H9 (cell line): ENCODE data around the gene NUDT14. TPM values are rescaled to one million over a fixed set of nuclear protein-coding genes. Genes with fewer than 3 reads are reported as not detected.

ENCODE experiments used
- DNase-seq: peaks from one replicate; pipeline ENCODE4 v3.0.0-alpha.2; 2017
- H2AFZ ChIP-seq: one replicate; pipeline ENCODE4 v1.6.1; 2013; ENCODE audit warnings: mild to moderate bottlenecking, low read length, control low read depth, moderate library complexity
- H2AK5ac ChIP-seq: 2 replicates; pipeline ENCODE4 v1.6.1; 2013; ENCODE audit warnings: low read length, control low read depth, mixed read lengths; ENCODE audit not compliant: insufficient read length
- H2BK120ac ChIP-seq: one replicate; pipeline ENCODE4 v1.6.1; 2013; ENCODE audit warnings: low read depth, mild to moderate bottlenecking, low read length, control low read depth, inconsistent platforms; ENCODE audit not compliant: poor library complexity, severe bottlenecking
- H2BK12ac ChIP-seq: 2 replicates; pipeline ENCODE4 v1.6.1; 2013; ENCODE audit warnings: low read length, control low read depth, mixed read lengths, low read depth; ENCODE audit not compliant: insufficient read length
- H2BK15ac ChIP-seq: 2 replicates; pipeline ENCODE4 v1.6.1; 2013; ENCODE audit warnings: low read depth, low read length, control low read depth
- H2BK20ac ChIP-seq: one replicate; pipeline ENCODE4 v1.6.1; 2013; ENCODE audit warnings: low read depth, mild to moderate bottlenecking, low read length, control low read depth, inconsistent platforms; ENCODE audit not compliant: poor library complexity, severe bottlenecking
- H2BK5ac ChIP-seq: 2 replicates; pipeline ENCODE4 v1.6.1; 2013; ENCODE audit warnings: low read length, control low read depth, mixed read lengths; ENCODE audit not compliant: insufficient read length
- H3K14ac ChIP-seq: 2 replicates; pipeline ENCODE4 v1.6.1; 2013; ENCODE audit warnings: low read length, control low read depth; ENCODE audit not compliant: insufficient read depth
- H3K18ac ChIP-seq: 2 replicates; pipeline ENCODE4 v1.6.1; 2013; ENCODE audit warnings: low read depth, mild to moderate bottlenecking, mixed read lengths, low read length, control low read depth; ENCODE audit not compliant: insufficient read length
- H3K23ac ChIP-seq: 2 replicates; pipeline ENCODE4 v1.6.1; 2013; ENCODE audit warnings: low read length, control low read depth, mixed read lengths, low read depth; ENCODE audit not compliant: insufficient read length
- H3K23me2 ChIP-seq: 2 replicates; pipeline ENCODE4 v1.6.1; 2013; ENCODE audit warnings: low read depth, mild to moderate bottlenecking, mixed read lengths, low read length, control low read depth; ENCODE audit not compliant: insufficient read length, poor library complexity, severe bottlenecking
- H3K27ac ChIP-seq: 2 replicates; pipeline ENCODE4 v1.5.1; 2013; ENCODE audit warnings: low read length, control low read depth, mixed read lengths, low read depth; ENCODE audit not compliant: insufficient read length
- H3K27me3 ChIP-seq: 2 replicates; pipeline ENCODE4 v1.6.1; 2013; ENCODE audit warnings: low read length, control low read depth, inconsistent platforms; ENCODE audit not compliant: insufficient read depth
- H3K4ac ChIP-seq: 2 replicates; pipeline ENCODE4 v1.6.1; 2013; ENCODE audit warnings: low read depth, mild to moderate bottlenecking, control low read depth, inconsistent platforms, low read length, moderate library complexity
- H3K4me1 ChIP-seq: 2 replicates; pipeline ENCODE4 v1.6.1; 2013; ENCODE audit warnings: low read length, control low read depth, inconsistent platforms; ENCODE audit not compliant: insufficient read depth
- H3K4me2 ChIP-seq: 2 replicates; pipeline ENCODE4 v1.6.1; 2013; ENCODE audit warnings: low read length, control low read depth, mixed read lengths; ENCODE audit not compliant: insufficient read length, insufficient read depth
- H3K56ac ChIP-seq: 2 replicates; pipeline ENCODE4 v1.6.1; 2013; ENCODE audit warnings: low read depth, mild to moderate bottlenecking, mixed read lengths, low read length, control low read depth; ENCODE audit not compliant: insufficient read length
- H3K79me1 ChIP-seq: 2 replicates; pipeline ENCODE4 v1.6.1; 2013; ENCODE audit warnings: low read depth, mild to moderate bottlenecking, moderate library complexity, low read length, control low read depth, inconsistent platforms; ENCODE audit not compliant: insufficient read depth, poor library complexity, severe bottlenecking
- H3K79me2 ChIP-seq: 2 replicates; pipeline ENCODE4 v1.6.1; 2013; ENCODE audit warnings: low read length, control low read depth, inconsistent platforms; ENCODE audit not compliant: insufficient read depth
- H3K9ac ChIP-seq: 2 replicates; pipeline ENCODE4 v1.6.1; 2013; ENCODE audit warnings: low read length, control low read depth, mixed read lengths; ENCODE audit not compliant: insufficient read length; ENCODE audit errors: extremely low read depth
- H3K9me3 ChIP-seq: one replicate; pipeline ENCODE4 v1.6.1; 2013; ENCODE audit warnings: low read depth, low read length, inconsistent platforms; ENCODE audit not compliant: control insufficient read depth
- H3T11ph ChIP-seq: one replicate; pipeline ENCODE4 v1.6.1; 2013; ENCODE audit warnings: mild to moderate bottlenecking, low read length, control low read depth, inconsistent platforms
- H4K20me1 ChIP-seq: one replicate; pipeline ENCODE4 v1.6.1; 2013; ENCODE audit not compliant: control insufficient read depth, insufficient read length, insufficient read depth
- H4K5ac ChIP-seq: 2 replicates; pipeline ENCODE4 v1.6.1; 2013; ENCODE audit warnings: low read depth, mild to moderate bottlenecking, mixed read lengths, low read length, control low read depth; ENCODE audit not compliant: insufficient read length
- H4K8ac ChIP-seq: replicated peaks from 2 replicates; pipeline ENCODE4 v1.6.1; 2013; ENCODE audit warnings: low read length, control low read depth, mixed read lengths, low read depth; ENCODE audit not compliant: insufficient read length
- H4K91ac ChIP-seq: 2 replicates; pipeline ENCODE4 v1.6.1; 2013; ENCODE audit warnings: low read depth, mild to moderate bottlenecking, moderate library complexity, mixed read lengths, low read length, control low read depth; ENCODE audit not compliant: insufficient read length
- H3K27ac Mint-ChIP-seq, 3 experiments: 2 replicates in 2 of 3; 3 replicates in 1 of 3; pipeline ENCODE4 v1.8.0; 2020 to 2021; ENCODE audit warnings: mixed read lengths in 3 of 3, mild to moderate bottlenecking in 1 of 3, moderate library complexity in 1 of 3
- H3K27me3 Mint-ChIP-seq: 2 replicates; pipeline ENCODE4 v1.8.0; 2021; ENCODE audit warnings: low read depth, mild to moderate bottlenecking, moderate library complexity, mixed read lengths
- H3K36me3 Mint-ChIP-seq, 3 experiments: 2 replicates in 2 of 3; 3 replicates in 1 of 3; pipeline ENCODE4 v1.8.0; 2020 to 2021; ENCODE audit warnings: low read depth in 3 of 3, mixed read lengths in 3 of 3; ENCODE audit not compliant: insufficient read depth in 1 of 3
- H3K4me1 Mint-ChIP-seq, 2 experiments: 2 replicates each; pipeline ENCODE4 v1.8.0; 2020; ENCODE audit warnings: mixed read lengths in 2 of 2
- H3K4me3 Mint-ChIP-seq, 2 experiments: 2 replicates in 1 of 2; 3 replicates in 1 of 2; pipeline ENCODE4 v1.8.0; 2020 to 2021; ENCODE audit warnings: mild to moderate bottlenecking in 2 of 2, mixed read lengths in 2 of 2, moderate library complexity in 1 of 2
- H3K9me3 Mint-ChIP-seq, 2 experiments: 2 replicates in 1 of 2; 3 replicates in 1 of 2; pipeline ENCODE4 v1.8.0; 2020; ENCODE audit warnings: mild to moderate bottlenecking in 2 of 2, mixed read lengths in 2 of 2, moderate library complexity in 1 of 2
- whole genome bisulfite sequencing: extraction: QIAGEN DNeasy Blood & Tissue Kit; methylation state at CpG from one replicate; pipeline ENCODE4 v1.1.7; 2013; ENCODE audit warnings: missing lambda C conversion rate, low lambda C conversion rate, mixed read lengths; ENCODE audit not compliant: insufficient read length; ENCODE audit errors: extremely low coverage; 5-methylcytosine and 5-hydroxymethylcytosine counted together
- total RNA-seq: library from RNA; stranded (reverse); gene quantifications from 2 replicates; pipeline ENCODE4 v1.2.1, GENCODE V29; 2021
- TF ChIP-seq, protein P1 (sequence below): fragments of 200-600 bp; sonication (generic); conservative IDR thresholded peaks from 3 replicates; pipeline ENCODE4 v1.8.0; 2021; ENCODE audit warnings: antibody characterized with exemption, mild to moderate bottlenecking

Gene NUDT14
- total RNA-seq, 1 experiment from 2014 or later = 41.1 TPM

DNA sequence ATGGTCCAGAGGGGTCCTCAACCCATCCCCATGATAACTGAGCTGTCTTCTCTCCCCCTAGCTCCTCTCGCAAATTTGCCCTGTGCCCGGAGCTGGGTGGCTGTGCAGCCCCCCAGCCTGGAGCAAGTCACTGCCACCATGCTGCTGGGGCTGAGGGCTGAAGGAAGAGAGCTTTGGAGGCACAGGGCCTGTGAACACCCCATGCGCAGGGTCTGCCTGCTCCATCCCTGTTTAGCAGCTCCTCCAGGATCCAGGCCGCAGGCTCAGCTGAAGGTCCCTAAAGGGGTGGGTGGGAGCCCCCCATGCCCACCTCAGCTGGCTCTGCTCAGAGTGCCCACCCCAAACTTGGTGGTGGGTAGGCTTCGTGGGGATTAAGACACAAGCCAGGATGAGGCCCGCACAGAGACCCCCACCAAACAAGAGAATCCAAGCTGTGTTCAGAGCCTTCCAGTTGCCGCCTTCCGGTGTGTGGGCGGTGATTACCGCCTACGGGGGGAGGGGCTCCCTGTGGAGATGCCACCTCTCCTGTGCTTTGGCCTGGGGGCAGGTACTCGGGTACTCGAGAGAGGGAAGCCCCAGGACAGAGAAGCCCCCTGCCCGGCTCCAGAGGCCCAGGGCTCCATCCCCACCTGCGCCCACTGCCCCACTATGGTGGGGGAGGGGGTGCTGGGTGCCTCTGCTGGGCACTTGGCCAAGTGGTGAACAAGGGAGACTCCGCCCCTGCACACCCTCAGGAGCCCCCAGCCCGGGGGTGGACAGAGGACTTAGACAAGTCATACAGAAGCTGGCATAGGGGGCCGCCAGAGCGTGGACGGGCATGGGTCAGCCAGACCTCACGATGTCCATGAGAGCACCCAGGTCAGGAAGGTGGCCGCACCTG, 11.1 kb downstream of the NUDT14 start:
- peak overlapping the region; percentile 50 to 75 for H3K4me3 Mint-ChIP-seq
- Histone ChIP-seq H3K9ac (no peak overlapping the region), H2BK15ac (no peak overlapping the region), H4K20me1 (no peaks in the 10 kb centered on the region), H3K23me2 (peaks cover 3% of the 10 kb centered on the region), H3K27ac (no peak overlapping the region), H4K91ac (no peak overlapping the region), H3K4me2 (no peak overlapping the region), H2BK5ac (no peak overlapping the region), H2AK5ac (no peak overlapping the region), H4K8ac (no peak overlapping the region), H3K27me3 (peaks cover 7% of the 10 kb centered on the region; the same call in 1 of the 2 replicates), H3K14ac (no peak overlapping the region), H3K18ac (no peak overlapping the region), H3K79me2 (no peaks in the 10 kb centered on the region), H3T11ph (no peak overlapping the region), H4K5ac (no peak overlapping the region), H3K4me1 (no peaks in the 10 kb centered on the region), H3K4ac (no peak overlapping the region), H3K9me3 (no peaks in the 10 kb centered on the region), H2BK12ac (no peak overlapping the region), H2BK120ac (no peak overlapping the region), H3K23ac (no peak overlapping the region), H2AFZ (no peak overlapping the region), H3K79me1 (no peaks in the 10 kb centered on the region), H2BK20ac (no peak overlapping the region), H3K56ac (no peak overlapping the region)
- no peaks in the 10 kb centered on the region for H3K36me3 Mint-ChIP-seq
- TF ChIP-seq, protein P1, sequence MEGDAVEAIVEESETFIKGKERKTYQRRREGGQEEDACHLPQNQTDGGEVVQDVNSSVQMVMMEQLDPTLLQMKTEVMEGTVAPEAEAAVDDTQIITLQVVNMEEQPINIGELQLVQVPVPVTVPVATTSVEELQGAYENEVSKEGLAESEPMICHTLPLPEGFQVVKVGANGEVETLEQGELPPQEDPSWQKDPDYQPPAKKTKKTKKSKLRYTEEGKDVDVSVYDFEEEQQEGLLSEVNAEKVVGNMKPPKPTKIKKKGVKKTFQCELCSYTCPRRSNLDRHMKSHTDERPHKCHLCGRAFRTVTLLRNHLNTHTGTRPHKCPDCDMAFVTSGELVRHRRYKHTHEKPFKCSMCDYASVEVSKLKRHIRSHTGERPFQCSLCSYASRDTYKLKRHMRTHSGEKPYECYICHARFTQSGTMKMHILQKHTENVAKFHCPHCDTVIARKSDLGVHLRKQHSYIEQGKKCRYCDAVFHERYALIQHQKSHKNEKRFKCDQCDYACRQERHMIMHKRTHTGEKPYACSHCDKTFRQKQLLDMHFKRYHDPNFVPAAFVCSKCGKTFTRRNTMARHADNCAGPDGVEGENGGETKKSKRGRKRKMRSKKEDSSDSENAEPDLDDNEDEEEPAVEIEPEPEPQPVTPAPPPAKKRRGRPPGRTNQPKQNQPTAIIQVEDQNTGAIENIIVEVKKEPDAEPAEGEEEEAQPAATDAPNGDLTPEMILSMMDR = no peak
- no peaks in the 10 kb centered on the region for H3K9me3 Mint-ChIP-seq
- H3K4me1 Mint-ChIP-seq = peaks cover 14 to 16% of the 10 kb centered on the region in 2 experiments
- no peak overlapping the region for H3K27ac Mint-ChIP-seq
- DNase-seq = no peak
- H3K27me3 Mint-ChIP-seq = peaks cover 26% of the 10 kb centered on the region
- no CpG with 5 or more reads among the region's 22 CpGs for WGBS
